ENCODE measurements around the gene LZTR1.

Gene LZTR1

GRCh38 chr22:20963201-20964052, 18.7 kb upstream of the LZTR1 start:
- Histone ChIP-seq H3K27ac (no peak overlapping the region), H3K4me3 (no peak overlapping the region), H3K9ac (ENCODE audit: insufficient read length) (no peak overlapping the region), H3K36me3 (ENCODE audit: insufficient read depth, low read length) (no peaks in the 10 kb centered on the region), H3K9me3 (ENCODE audit: low read depth, low read length) (no peaks in the 10 kb centered on the region)
- TF ChIP-seq EZH2 (IDR thresholded peaks at IDR 0.05) (no peak), POLR2AphosphoS5 (IDR thresholded peaks at IDR 0.05; ENCODE audit: borderline replicate concordance, low read depth, low read length) (no peak), FOXP2 (optimal IDR thresholded peaks at IDR 0.05; ENCODE audit: control extremely low read depth, extremely low read length, insufficient read depth) (no peak)
- DNase-seq (ENCODE audit: low read depth, low spot score): no peak

GRCh38 chr22:20964090-20964798, 17.9 kb upstream of the LZTR1 start:
- Histone ChIP-seq H3K9me3 (ENCODE audit: low read depth, low read length) (no peaks in the 10 kb centered on the region), H3K9ac (ENCODE audit: insufficient read length) (no peak overlapping the region), H3K27ac (no peak overlapping the region), H3K4me3 (no peak overlapping the region), H3K36me3 (ENCODE audit: insufficient read depth, low read length) (no peaks in the 10 kb centered on the region)
- no peak for DNase-seq (ENCODE audit: low read depth, low spot score)
- TF ChIP-seq FOXP2 (optimal IDR thresholded peaks at IDR 0.05; ENCODE audit: control extremely low read depth, extremely low read length, insufficient read depth) (no peak), POLR2AphosphoS5 (IDR thresholded peaks at IDR 0.05; ENCODE audit: borderline replicate concordance, low read depth, low read length) (no peak), EZH2 (IDR thresholded peaks at IDR 0.05) (no peak)

- Histone ChIP-seq H3K27ac (no peak overlapping the region), H3K4me3 (no peak overlapping the region), H3K9ac (ENCODE audit: insufficient read length) (no peak overlapping the region), H3K36me3 (ENCODE audit: insufficient read depth, low read length) (no peaks in the 10 kb centered on the region), H3K9me3 (ENCODE audit: low read depth, low read length) (no peaks in the 10 kb centered on the region)
- no peak for DNase-seq (ENCODE audit: low read depth, low spot score)
- TF ChIP-seq POLR2AphosphoS5 (IDR thresholded peaks at IDR 0.05; ENCODE audit: borderline replicate concordance, low read depth, low read length): no peak
- TF ChIP-seq EZH2 (IDR thresholded peaks at IDR 0.05): no peak
- TF ChIP-seq FOXP2 (optimal IDR thresholded peaks at IDR 0.05; ENCODE audit: control extremely low read depth, extremely low read length, insufficient read depth): no peak
Measured at GRCh38 chr22:20964799-20965103, 17.3 kb upstream of the LZTR1 start.

GRCh38 chr22:20965104-20965887, 16.8 kb upstream of the LZTR1 start:
- no peak for DNase-seq (ENCODE audit: low read depth, low spot score)
- Histone ChIP-seq H3K9ac (ENCODE audit: insufficient read length) (no peak overlapping the region), H3K27ac (no peak overlapping the region), H3K9me3 (ENCODE audit: low read depth, low read length) (no peaks in the 10 kb centered on the region), H3K36me3 (ENCODE audit: insufficient read depth, low read length) (no peaks in the 10 kb centered on the region), H3K4me3 (no peak overlapping the region)
- TF ChIP-seq FOXP2 (optimal IDR thresholded peaks at IDR 0.05; ENCODE audit: control extremely low read depth, extremely low read length, insufficient read depth) (no peak), EZH2 (IDR thresholded peaks at IDR 0.05) (no peak), POLR2AphosphoS5 (IDR thresholded peaks at IDR 0.05; ENCODE audit: borderline replicate concordance, low read depth, low read length) (no peak)

GRCh38 chr22:20965888-20966855, 15.9 kb upstream of the LZTR1 start:
- TF ChIP-seq FOXP2 (optimal IDR thresholded peaks at IDR 0.05; ENCODE audit: control extremely low read depth, extremely low read length, insufficient read depth) (no peak), POLR2AphosphoS5 (IDR thresholded peaks at IDR 0.05; ENCODE audit: borderline replicate concordance, low read depth, low read length) (no peak), EZH2 (IDR thresholded peaks at IDR 0.05) (no peak)
- no peak overlapping the region for H3K27ac ChIP-seq
- H3K4me3 ChIP-seq: no peak overlapping the region
- H3K36me3 ChIP-seq (ENCODE audit: insufficient read depth, low read length): no peaks in the 10 kb centered on the region
- no peak for DNase-seq (ENCODE audit: low read depth, low spot score)
- no peak overlapping the region for H3K9ac ChIP-seq (ENCODE audit: insufficient read length)
- H3K9me3 ChIP-seq (ENCODE audit: low read depth, low read length): no peaks in the 10 kb centered on the region

GRCh38 chr22:20966883-20967696, 15.0 kb upstream of the LZTR1 start, which contains the start of gene AIFM3:
Gene AIFM3, plus strand, starts transcription at chr22:20967255. Its CDS starts 690 bp downstream, at chr22:20967945.
- TF ChIP-seq EZH2 (IDR thresholded peaks at IDR 0.05) (no peak), POLR2AphosphoS5 (IDR thresholded peaks at IDR 0.05; ENCODE audit: borderline replicate concordance, low read depth, low read length) (no peak), FOXP2 (optimal IDR thresholded peaks at IDR 0.05; ENCODE audit: control extremely low read depth, extremely low read length, insufficient read depth) (no peak)
- no peak for DNase-seq (ENCODE audit: low read depth, low spot score)
- H3K36me3 ChIP-seq (ENCODE audit: insufficient read depth, low read length): no peaks in the 10 kb centered on the region
- H3K9me3 ChIP-seq (ENCODE audit: low read depth, low read length): no peaks in the 10 kb centered on the region
- no peak within 1 kb of the TSS for H3K27ac ChIP-seq
- H3K9ac ChIP-seq (ENCODE audit: insufficient read length): no peak within 1 kb of the TSS
- H3K4me3 ChIP-seq: no peak within 1 kb of the TSS
